VCaP (cell line): ENCODE measurements around the gene MAP3K6.

Experiments used
- H3K27ac ChIP-seq: fragments of 450-650 bp; 2 replicates; pipeline ENCODE4 v1.5.1; 2017
- CTCF ChIP-seq: fragments of 450-650 bp; conservative IDR thresholded peaks from 2 replicates; pipeline ENCODE4 v1.5.1; 2017; ENCODE audit warnings: mild to moderate bottlenecking, moderate library complexity

MAP3K6 gene

GRCh38 chr1:27368869-27369582 lies 2.3 kb upstream of the MAP3K6 start:
- TF ChIP-seq CTCF: peak; percentile 15; the same call in 1 of the 2 replicates

GRCh38 chr1:27367160-27367650 lies 444 bp upstream of the MAP3K6 start:
- H3K27ac ChIP-seq: peak overlapping the region; percentile 86
- no peak for TF ChIP-seq CTCF

More at GRCh38 chr1:27368869-27369582, 2.3 kb upstream of the MAP3K6 start:
- H3K27ac ChIP-seq: no peak overlapping the region

- peak overlapping the region; percentile 86 for H3K27ac ChIP-seq
- TF ChIP-seq CTCF: no peak
Measured at GRCh38 chr1:27366113-27366410, 699 bp downstream of the MAP3K6 start.

- peak overlapping the region; percentile 86 for H3K27ac ChIP-seq
- TF ChIP-seq CTCF: no peak
Measured at GRCh38 chr1:27365372-27366112, 1.2 kb downstream of the MAP3K6 start.

GRCh38 chr1:27364696-27365371 lies 1.9 kb downstream of the MAP3K6 start:
- peak overlapping the region; percentile 86 for H3K27ac ChIP-seq
- no peak for TF ChIP-seq CTCF

- TF ChIP-seq CTCF: no peak
- peak overlapping the region; percentile 86 for H3K27ac ChIP-seq
Measured at GRCh38 chr1:27363766-27364695, 2.7 kb downstream of the MAP3K6 start.
